RWPE2 (cell line): ENCODE results near the gene MYL12B.

Experiments used
- ATAC-seq: fragments of 200-7000 bp; cut with Tn5 transposase; 3 replicates; pipeline ENCODE4 v1.9.1; 2021; ENCODE audit warnings: low read depth
- DNase-seq: peaks from one replicate; pipeline ENCODE4 v3.0.0-alpha.2; 2020; ENCODE audit warnings: low spot score
- H3K27ac ChIP-seq: fragments of 450-650 bp; 2 replicates; pipeline ENCODE4 v1.5.1; 2017; ENCODE audit warnings: mild to moderate bottlenecking; ENCODE audit not compliant: poor library complexity, severe bottlenecking
- H3K27me3 ChIP-seq: fragments of 250-450 bp; sonication (Bioruptor Pico); 2 replicates; pipeline ENCODE4 v1.5.1; 2021; ENCODE audit warnings: mild to moderate bottlenecking, moderate library complexity; ENCODE audit not compliant: insufficient read depth, poor library complexity, severe bottlenecking
- H3K36me3 ChIP-seq: fragments of 250-450 bp; sonication (Bioruptor Pico); 2 replicates; pipeline ENCODE4 v1.5.1; 2020; ENCODE audit warnings: low read depth, mild to moderate bottlenecking, moderate library complexity
- H3K4me1 ChIP-seq: fragments of 250-450 bp; sonication (Bioruptor Pico); 2 replicates; pipeline ENCODE4 v1.5.1; 2021; ENCODE audit warnings: mild to moderate bottlenecking, moderate library complexity; ENCODE audit not compliant: insufficient read depth, poor library complexity, severe bottlenecking
- H3K4me3 ChIP-seq: fragments of 250-450 bp; sonication (Bioruptor Pico); 2 replicates; pipeline ENCODE4 v1.5.1; 2021; ENCODE audit warnings: mild to moderate bottlenecking, moderate library complexity; ENCODE audit not compliant: severe bottlenecking
- H3K9me3 ChIP-seq: fragments of 250-450 bp; sonication (Bioruptor Pico); 2 replicates; pipeline ENCODE4 v1.5.1; 2021; ENCODE audit warnings: mild to moderate bottlenecking, moderate library complexity; ENCODE audit not compliant: severe bottlenecking
- CTCF ChIP-seq: fragments of 450-650 bp; IDR thresholded peaks from one replicate; pipeline ENCODE4 v1.5.1; 2017; ENCODE audit warnings: mild to moderate bottlenecking, moderate library complexity; ENCODE audit not compliant: poor library complexity, severe bottlenecking

Gene MYL12B

GRCh38 chr18:3221496-3221895 is 40.4 kb upstream of the MYL12B start:
- no peak for TF ChIP-seq CTCF
- H3K9me3 ChIP-seq, result no peaks in the 10 kb centered on the region
- ATAC-seq (no peak; the same call in 2 of the 3 replicates), DNase-seq (no peak)
- H3K27ac ChIP-seq, result no peak overlapping the region
- H3K27me3 ChIP-seq, result no peaks in the 10 kb centered on the region
- H3K36me3 ChIP-seq, result no peaks in the 10 kb centered on the region
- H3K4me3 ChIP-seq, result no peak overlapping the region
- no peaks in the 10 kb centered on the region for H3K4me1 ChIP-seq

- ATAC-seq (no peak), DNase-seq (no peak)
- Histone ChIP-seq H3K27me3 (no peaks in the 10 kb centered on the region), H3K36me3 (no peaks in the 10 kb centered on the region), H3K4me1 (no peaks in the 10 kb centered on the region), H3K4me3 (no peak overlapping the region), H3K27ac (no peak overlapping the region), H3K9me3 (no peaks in the 10 kb centered on the region)
- TF ChIP-seq CTCF, result no peak
Measured at GRCh38 chr18:3223356-3223755, 38.6 kb upstream of the MYL12B start.

GRCh38 chr18:3224223-3224622 is 37.7 kb upstream of the MYL12B start:
- Histone ChIP-seq H3K9me3 (no peaks in the 10 kb centered on the region), H3K27ac (no peak overlapping the region), H3K4me3 (no peak overlapping the region), H3K27me3 (no peaks in the 10 kb centered on the region), H3K36me3 (no peaks in the 10 kb centered on the region), H3K4me1 (no peaks in the 10 kb centered on the region)
- DNase-seq (no peak), ATAC-seq (no peak)
- TF ChIP-seq CTCF, result no peak

DNA sequence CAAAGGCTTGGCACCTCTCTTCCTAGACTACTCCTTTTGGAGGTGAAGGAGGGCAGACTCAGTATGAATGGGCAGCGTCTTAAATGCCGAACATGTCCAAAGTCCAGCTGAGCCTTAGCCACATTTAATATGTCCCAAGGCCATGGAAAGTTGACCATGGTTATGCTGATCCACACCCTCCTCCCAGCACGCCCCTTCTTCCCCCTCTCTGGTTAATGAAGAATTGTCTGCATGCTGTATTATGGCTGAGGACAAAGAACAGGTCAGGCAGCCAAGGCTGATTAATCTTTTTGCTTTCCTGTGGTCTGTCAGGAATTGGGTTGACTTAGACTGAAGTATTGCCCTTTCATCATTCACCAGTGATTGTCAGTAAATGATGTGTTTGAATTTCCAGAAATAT is 36.3 kb upstream of the MYL12B start:
- H3K27me3 ChIP-seq, result no peaks in the 10 kb centered on the region
- no peak for TF ChIP-seq CTCF
- DNase-seq, result no peak

GRCh38 chr18:3226048-3226447 is 35.9 kb upstream of the MYL12B start:
- DNase-seq (no peak), ATAC-seq (no peak)
- Histone ChIP-seq H3K36me3 (no peaks in the 10 kb centered on the region), H3K27me3 (no peaks in the 10 kb centered on the region), H3K9me3 (no peaks in the 10 kb centered on the region), H3K4me1 (no peaks in the 10 kb centered on the region), H3K4me3 (no peak overlapping the region), H3K27ac (no peak overlapping the region)
- no peak for TF ChIP-seq CTCF

More for the DNA sequence above, 36.3 kb upstream of the MYL12B start:
- Histone ChIP-seq H3K4me3 (no peak overlapping the region), H3K27ac (no peak overlapping the region), H3K4me1 (no peaks in the 10 kb centered on the region), H3K9me3 (no peaks in the 10 kb centered on the region), H3K36me3 (no peaks in the 10 kb centered on the region)
- no peak for ATAC-seq
